Common myeloid progenitor, CD34-positive (primary cell): ENCODE data around the gene MDC1.
"Not testable (repeated sequence)": the region's sequence is repeated elsewhere in the genome, so short reads cannot be mapped to it uniquely, and the experiment has no call there.

ENCODE experiments used
- CTCF ChIA-PET: fragments of 350-600 bp; sonication (Branson Sonifier 250); formaldehyde crosslinking; loops from one replicate; lab custom pipeline; 2021; ENCODE audit warnings: antibody characterized with exemption; lab: Charles Lee
- POLR2A ChIA-PET: fragments of 350-600 bp; sonication (Branson Sonifier 250); formaldehyde crosslinking; loops from one replicate; lab custom pipeline; 2021; ENCODE audit warnings: antibody characterized with exemption; lab: Charles Lee
- DNase-seq, 3 donors: peaks; one replicate each; pipeline versions ENCODE4 v3.0.0 to v3.0.0-alpha.2; 2013
- H3K27ac ChIP-seq, 2 experiments: 1 replicate in 1 of 2; 2 replicates in 1 of 2; pipeline ENCODE4 v1.7.0; 2013; ENCODE audit warnings: inconsistent platforms in 2 of 2, low read length in 2 of 2, mild to moderate bottlenecking in 2 of 2, low read depth in 1 of 2, moderate library complexity in 1 of 2; ENCODE audit not compliant: severe bottlenecking in 2 of 2, insufficient read depth in 1 of 2, poor library complexity in 1 of 2
- H3K27me3 ChIP-seq, 5 experiments: replicated peaks in 2 of 5; 1 replicate in 3 of 5; 2 replicates in 2 of 5; pipeline versions ENCODE4 v1.6.1 to v1.7.0; 2013; ENCODE audit warnings: low read length in 4 of 5, mild to moderate bottlenecking in 2 of 5, moderate library complexity in 2 of 5, inconsistent platforms in 1 of 5; ENCODE audit not compliant: insufficient read depth in 5 of 5, control insufficient read depth in 4 of 5
- H3K36me3 ChIP-seq, 4 experiments: 1 replicate in 2 of 4; 2 replicates in 2 of 4; pipeline versions ENCODE4 v1.6.1 to v1.7.0; 2013; ENCODE audit warnings: low read length in 3 of 4, control low read depth in 1 of 4, mild to moderate bottlenecking in 1 of 4; ENCODE audit not compliant: control insufficient read depth in 4 of 4, insufficient read depth in 4 of 4
- H3K4me1 ChIP-seq, 4 experiments: 1 replicate in 3 of 4; 2 replicates in 1 of 4; pipeline versions ENCODE4 v1.6.1 to v1.7.1; 2013; ENCODE audit warnings: low read length in 3 of 4, mild to moderate bottlenecking in 3 of 4, control low read depth in 1 of 4, inconsistent platforms in 1 of 4, moderate library complexity in 1 of 4; ENCODE audit not compliant: control insufficient read depth in 4 of 4, insufficient read depth in 4 of 4; ENCODE audit errors: control extremely low read depth in 1 of 4
- H3K4me3 ChIP-seq, 7 experiments: 1 replicate in 4 of 7; 2 replicates in 3 of 7; pipeline versions ENCODE4 v1.5.1 to v1.7.0; 2013; ENCODE audit warnings: mild to moderate bottlenecking in 7 of 7, low read length in 6 of 7, moderate library complexity in 6 of 7, inconsistent platforms in 2 of 7, low read depth in 2 of 7, control low read depth in 1 of 7; ENCODE audit not compliant: insufficient read depth in 4 of 7, control insufficient read depth in 1 of 7; ENCODE audit errors: extremely low read depth in 1 of 7
- H3K9me3 ChIP-seq, 5 experiments: 1 replicate in 4 of 5; 2 replicates in 1 of 5; pipeline versions ENCODE4 v1.6.1 to v1.7.1; 2013; ENCODE audit warnings: low read length in 4 of 5, mild to moderate bottlenecking in 2 of 5, inconsistent platforms in 1 of 5, low read depth in 1 of 5, moderate library complexity in 1 of 5; ENCODE audit not compliant: control insufficient read depth in 4 of 5, insufficient read depth in 2 of 5; ENCODE audit errors: control extremely low read depth in 1 of 5
- WGBS: methylation state at CpG from one replicate; pipeline ENCODE4 v1.1.5; 2013; ENCODE audit not compliant: insufficient coverage; 5-methylcytosine and 5-hydroxymethylcytosine counted together

Gene MDC1

DNA sequence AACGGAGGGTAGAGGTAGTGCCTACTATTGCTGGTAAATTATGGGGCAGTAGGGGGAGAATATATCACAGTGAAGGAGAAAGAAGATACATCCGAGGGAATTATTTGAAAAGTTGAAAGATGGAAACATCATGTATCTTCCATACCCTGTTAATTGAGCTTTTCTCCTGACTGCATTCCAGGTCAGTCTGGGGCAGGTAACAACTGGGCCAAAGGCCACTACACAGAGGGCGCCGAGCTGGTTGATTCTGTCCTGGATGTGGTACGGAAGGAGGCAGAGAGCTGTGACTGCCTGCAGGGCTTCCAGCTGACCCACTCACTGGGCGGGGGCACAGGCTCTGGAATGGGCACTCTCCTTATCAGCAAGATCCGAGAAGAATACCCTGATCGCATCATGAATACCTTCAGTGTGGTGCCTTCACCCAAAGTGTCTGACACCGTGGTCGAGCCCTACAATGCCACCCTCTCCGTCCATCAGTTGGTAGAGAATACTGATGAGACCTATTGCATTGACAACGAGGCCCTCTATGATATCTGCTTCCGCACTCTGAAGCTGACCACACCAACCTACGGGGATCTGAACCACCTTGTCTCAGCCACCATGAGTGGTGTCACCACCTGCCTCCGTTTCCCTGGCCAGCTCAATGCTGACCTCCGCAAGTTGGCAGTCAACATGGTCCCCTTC lies 6.2 kb upstream of the MDC1 start:
- not testable (repeated sequence) for H3K27me3 ChIP-seq
- peak overlapping the region in 1 of 2 experiments; percentile 43 for H3K27ac ChIP-seq
- 90% methylated on average over 11 of the region's 16 CpGs for WGBS

DNA sequence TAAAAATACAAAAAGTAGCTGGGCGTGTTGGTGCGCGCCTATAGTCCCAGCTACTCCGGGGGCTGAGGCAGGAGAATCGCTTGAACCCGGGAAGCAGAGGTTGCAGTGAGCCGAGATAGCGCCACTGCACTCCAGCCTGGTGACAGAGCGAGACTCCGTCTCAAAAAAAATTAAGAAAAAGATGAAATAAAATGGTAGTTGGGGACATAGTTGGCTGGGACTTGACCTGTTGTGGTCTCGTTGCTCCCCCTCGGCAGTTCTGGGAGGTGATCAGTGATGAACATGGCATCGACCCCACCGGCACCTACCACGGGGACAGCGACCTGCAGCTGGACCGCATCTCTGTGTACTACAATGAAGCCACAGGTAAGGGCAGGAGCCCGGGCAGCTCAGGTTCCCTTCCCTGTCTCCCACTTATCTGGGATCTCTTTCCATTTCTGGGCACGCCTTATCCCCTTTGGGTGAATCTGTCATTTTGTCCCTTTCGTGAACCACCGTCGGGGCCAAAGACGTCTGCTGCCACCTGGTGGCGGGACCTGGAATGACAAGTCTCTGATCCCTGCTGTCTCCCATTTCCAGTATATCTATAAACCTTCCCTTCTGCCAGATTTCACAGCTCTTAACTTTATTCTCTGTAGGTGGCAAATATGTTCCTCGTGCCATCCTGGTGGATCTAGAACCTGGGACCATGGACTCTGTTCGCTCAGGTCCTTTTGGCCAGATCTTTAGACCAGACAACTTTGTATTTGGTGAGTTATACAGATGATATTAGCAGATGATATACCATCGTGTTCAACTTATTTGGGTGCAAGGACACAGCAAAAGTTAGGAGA lies 5.4 kb upstream of the MDC1 start:
- Histone ChIP-seq H3K36me3 (peaks cover 8 to 48% (median 37%) of the 10 kb centered on the region in 4 experiments), H3K27ac (peak overlapping the region in 1 of 2 experiments; percentile 81), H3K9me3 (no peaks in the 10 kb centered on the region), H3K27me3 (no peaks in the 10 kb centered on the region), H3K4me1 (peaks cover 14 to 50% (median 42%) of the 10 kb centered on the region in 4 experiments), H3K4me3 (peak overlapping the region in 6 of 7 experiments; percentile 68 to 100 (median 84))
- POLR2A ChIA-PET: interaction anchor here (1.1 to 5.4 kb wide), 3 partner anchors 35 to 48 kb away, joined by 9 to 56 read pairs (median 13); no protein-coding TSS in a partner anchor
- DNase-seq: peak; percentile 72 to 87 (median 77)
- 25% methylated on average over 27 of the region's 27 CpGs for WGBS
- CTCF ChIA-PET: interaction anchor here (0.9 to 30.1 kb wide), 26 partner anchors 9 to 368 kb away, joined by 3 to 622 read pairs (median 6); partner anchors contain the start of genes DHX16, FLOT1, MRPS18B and NRM

More for the DNA sequence above, 6.2 kb upstream of the MDC1 start:
- CTCF ChIA-PET: interaction anchor here (0.9 to 30.1 kb wide), 19 partner anchors 8 to 367 kb away, joined by 3 to 622 read pairs (median 8); partner anchors contain the start of genes DHX16 and NRM
- not testable (repeated sequence) for DNase-seq, H3K9me3 ChIP-seq
- Histone ChIP-seq H3K36me3 (peaks cover 8 to 56% (median 41%) of the 10 kb centered on the region in 4 experiments), H3K4me1 (peaks cover 12 to 47% (median 41%) of the 10 kb centered on the region in 4 experiments), H3K4me3 (peak overlapping the region in 1 of 7 experiments; percentile 99)
- POLR2A ChIA-PET: interaction anchor here (5.4 kb wide), 1 partner anchor 41 kb away, joined by 56 read pairs; no protein-coding TSS in a partner anchor

DNA sequence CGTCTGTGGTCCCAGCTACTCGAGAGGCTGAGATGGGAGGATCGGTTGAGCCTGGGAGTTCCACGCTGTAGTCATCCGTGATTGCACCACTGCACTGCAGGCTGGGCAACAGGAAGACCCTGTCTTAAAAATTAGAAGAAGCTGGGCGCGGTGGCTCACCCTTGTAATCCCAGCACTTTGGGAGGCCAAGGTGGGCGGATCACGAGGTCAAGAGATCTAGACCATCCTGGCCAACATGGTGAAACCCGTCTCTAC lies 4.9 kb upstream of the MDC1 start:
- Histone ChIP-seq H3K36me3 (peaks cover 8 to 45% (median 35%) of the 10 kb centered on the region in 4 experiments), H3K4me3 (peak overlapping the region; percentile 52 to 100 (median 77)), H3K27ac (peak overlapping the region in 1 of 2 experiments; percentile 81), H3K4me1 (peaks cover 14 to 50% (median 42%) of the 10 kb centered on the region in 4 experiments)
- H3K9me3 ChIP-seq, H3K27me3 ChIP-seq: not testable (repeated sequence)
- ChIA-PET POLR2A (interaction anchor here (0.6 to 5.4 kb wide), 7 partner anchors 10 to 106 kb away, joined by 3 to 56 read pairs (median 4); no protein-coding TSS in a partner anchor), CTCF (interaction anchor here (1.1 to 30.1 kb wide), 22 partner anchors 9 to 368 kb away, joined by 3 to 622 read pairs (median 6); partner anchors contain the start of genes DHX16, FLOT1, MRPS18B and NRM)
- DNase-seq: peak in 2 of 3 donors; percentile 22 to 42
- WGBS: 21% methylated on average over 9 of the region's 10 CpGs

DNA sequence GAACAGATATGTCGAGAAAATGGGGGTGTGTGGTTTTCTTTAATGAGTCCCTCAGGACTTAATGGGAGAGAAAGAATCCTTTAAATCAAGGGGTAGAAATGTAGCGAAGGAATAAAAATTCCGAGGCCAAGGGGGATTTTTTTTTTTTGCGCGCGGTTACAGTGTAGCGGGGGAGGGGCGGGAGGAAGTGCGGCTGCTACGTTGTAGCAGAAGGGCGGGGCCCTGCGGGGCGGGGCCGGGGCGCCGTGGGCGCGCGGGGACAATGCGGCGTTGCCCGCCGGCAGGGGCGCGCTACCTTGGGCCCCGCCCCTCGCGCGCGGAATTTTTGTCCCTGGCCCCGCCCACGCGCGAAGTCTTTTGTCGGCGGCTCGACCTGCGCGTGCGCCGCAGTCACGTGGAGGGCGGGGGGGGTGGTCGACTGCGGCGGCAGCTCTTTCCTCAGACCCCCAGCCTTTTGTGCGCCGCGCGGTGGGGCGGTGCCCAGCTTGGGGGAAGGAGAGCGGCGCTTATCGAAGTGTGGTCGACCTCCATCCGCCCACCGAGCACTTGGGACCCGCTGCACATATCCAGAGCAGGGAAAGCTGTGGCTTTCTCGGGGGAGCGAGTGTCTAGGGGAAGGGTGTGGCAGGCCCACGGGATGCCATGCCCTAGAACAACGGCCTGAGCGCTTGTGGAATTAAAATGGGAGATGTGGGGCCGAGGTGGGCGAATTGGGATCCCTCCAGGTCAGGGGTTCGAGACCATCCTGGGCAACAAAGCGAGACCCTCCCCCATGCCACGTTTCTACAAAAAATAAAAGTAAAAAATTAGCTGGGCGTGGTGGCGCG lies 4.3 kb upstream of the MDC1 start:
- Histone ChIP-seq H3K36me3 (peaks cover 8 to 44% (median 32%) of the 10 kb centered on the region in 4 experiments), H3K4me1 (peaks cover 18 to 55% (median 47%) of the 10 kb centered on the region in 4 experiments), H3K27ac (peak overlapping the region; percentile 79 to 93), H3K4me3 (peak overlapping the region; percentile 52 to 100 (median 99)), H3K9me3 (no peaks in the 10 kb centered on the region), H3K27me3 (no peaks in the 10 kb centered on the region)
- peak; percentile 91 to 97 (median 95) for DNase-seq
- ChIA-PET CTCF (interaction anchor here (0.9 to 30.1 kb wide), 17 partner anchors 9 to 238 kb away, joined by 3 to 622 read pairs (median 7); partner anchors contain the start of genes DHX16, FLOT1, MRPS18B and NRM), POLR2A (interaction anchor here (0.6 to 5.4 kb wide), 9 partner anchors 10 to 165 kb away, joined by 3 to 56 read pairs (median 3); partner anchors contain the start of genes GNL1 and PRR3)
- 1% methylated on average over 68 of the region's 71 CpGs for WGBS

DNA sequence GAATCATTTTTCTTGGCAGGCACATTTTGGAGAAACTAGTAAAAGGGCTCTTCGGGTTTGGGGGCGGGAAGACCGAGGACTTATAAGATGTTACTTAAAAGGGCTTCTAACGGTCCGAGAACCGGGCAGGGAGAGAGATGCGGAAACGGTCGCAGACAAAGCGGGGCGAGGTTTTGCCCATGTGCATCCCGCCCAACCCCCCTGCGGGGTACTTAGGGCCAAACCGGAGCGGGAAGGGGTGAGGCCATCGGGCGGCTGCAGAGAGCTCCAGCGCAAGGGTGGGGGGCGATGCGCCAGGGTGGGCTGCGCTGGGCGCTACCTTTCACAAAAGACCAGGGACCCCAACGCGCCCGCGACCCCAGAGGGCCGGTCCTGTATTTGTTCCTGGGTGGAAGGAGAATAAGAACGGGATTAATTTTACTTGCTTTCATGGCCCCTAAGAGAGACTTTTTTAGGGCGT lies 3.7 kb upstream of the MDC1 start:
- H3K27me3 ChIP-seq: no peaks in the 10 kb centered on the region
- H3K27ac ChIP-seq: peak overlapping the region; percentile 79 to 93
- ChIA-PET POLR2A (interaction anchor here (0.6 to 5.4 kb wide), 7 partner anchors 11 to 189 kb away, joined by 3 to 56 read pairs (median 3); partner anchors contain the start of genes GNL1 and PRR3), CTCF (interaction anchor here (0.9 to 30.1 kb wide), 9 partner anchors 9 to 238 kb away, joined by 3 to 622 read pairs (median 17); partner anchors contain the start of genes DHX16 and FLOT1)
- DNase-seq: peak; percentile 42 to 77 (median 71)
- H3K36me3 ChIP-seq: peaks cover 6 to 41% (median 29%) of the 10 kb centered on the region in 4 experiments
- 0% methylated on average over 29 of the region's 29 CpGs for WGBS
- peak overlapping the region; percentile 73 to 100 (median 99) for H3K4me3 ChIP-seq
- H3K4me1 ChIP-seq: peaks cover 19 to 61% (median 48%) of the 10 kb centered on the region in 4 experiments
- H3K9me3 ChIP-seq: no peaks in the 10 kb centered on the region
